Natural killer cell (primary cell): ENCODE data around the gene CAPZA2. TPM values are rescaled to one million over a fixed set of nuclear protein-coding genes. Genes with fewer than 3 reads are reported as not detected.

ENCODE experiments used
- ATAC-seq, 3 donors: fragments of 150-1000 bp in 2 of 3; fragments of 200-7000 bp in 1 of 3; cut with Tn5 transposase; 1 replicate in 1 of 3; 2 replicates in 2 of 3; pipeline ENCODE4 v1.10.0; 2021; ENCODE audit warnings: mild to moderate bottlenecking in 2 of 3, moderate library complexity in 2 of 3
- DNase-seq, 2 donors: peaks; one replicate each; pipeline versions ENCODE4 v3.0.0 to v3.0.0-alpha.2; 2013 to 2021; ENCODE audit warnings: mixed read lengths in 1 of 2
- H3K27ac ChIP-seq: one replicate; pipeline ENCODE4 v1.5.1; 2013; ENCODE audit warnings: mild to moderate bottlenecking, low read length
- H3K27me3 ChIP-seq: one replicate; pipeline ENCODE4 v1.6.1; 2013; ENCODE audit warnings: low read length; ENCODE audit not compliant: control insufficient read depth, insufficient read depth
- H3K36me3 ChIP-seq: one replicate; pipeline ENCODE4 v1.6.1; 2013; ENCODE audit warnings: low read length; ENCODE audit not compliant: control insufficient read depth, insufficient read depth
- H3K4me1 ChIP-seq: one replicate; pipeline ENCODE4 v1.6.1; 2013; ENCODE audit warnings: low read length; ENCODE audit not compliant: control insufficient read depth, insufficient read depth
- H3K4me3 ChIP-seq: one replicate; pipeline ENCODE4 v1.5.1; 2013; ENCODE audit warnings: low read length
- H3K9me3 ChIP-seq: one replicate; pipeline ENCODE4 v1.6.1; 2013; ENCODE audit warnings: low read length; ENCODE audit not compliant: control insufficient read depth, insufficient read depth
- H3K27ac Mint-ChIP-seq, 2 donors: one replicate each; pipeline ENCODE4 v1.8.0; 2022; ENCODE audit warnings: mild to moderate bottlenecking in 2 of 2, mixed read lengths in 2 of 2, moderate library complexity in 1 of 2
- H3K27me3 Mint-ChIP-seq, 2 donors: one replicate each; pipeline ENCODE4 v1.8.0; 2022; ENCODE audit warnings: low read depth in 2 of 2, mixed read lengths in 2 of 2
- H3K36me3 Mint-ChIP-seq: one replicate; pipeline ENCODE4 v1.8.0; 2022; ENCODE audit warnings: mixed read lengths
- H3K4me1 Mint-ChIP-seq, 2 donors: one replicate each; pipeline ENCODE4 v1.8.0; 2022; ENCODE audit warnings: mixed read lengths in 2 of 2
- H3K4me3 Mint-ChIP-seq: one replicate; pipeline ENCODE4 v1.8.0; 2022; ENCODE audit warnings: mild to moderate bottlenecking, moderate library complexity, mixed read lengths
- H3K9me3 Mint-ChIP-seq, 2 donors: one replicate each; pipeline ENCODE4 v1.8.0; 2022; ENCODE audit warnings: mixed read lengths in 2 of 2
- WGBS: methylation state at CpG from one replicate; pipeline ENCODE4 v1.1.7; 2013; ENCODE audit warnings: missing lambda C conversion rate; ENCODE audit not compliant: insufficient coverage; 5-methylcytosine and 5-hydroxymethylcytosine counted together
- intact Hi-C: fragments of 100-400 bp; cut with micrococcal nuclease; formaldehyde crosslinking; loops from one replicate; pipeline ENCODE4 v1.14.2; 2022
- total RNA-seq, 4 donors: library from RNA; stranded (reverse); fragments of 120-200 nt in 1 of 4; gene quantifications; one replicate each; pipeline versions ENCODE4 v1.2.3 to v1.2.4, GENCODE V29; 2013 to 2022
- TF ChIP-seq, protein P1 (sequence below): fragments of 200-600 bp; IDR thresholded peaks from one replicate; pipeline ENCODE4 v1.8.0; 2022; ENCODE audit warnings: antibody characterized with exemption

Gene CAPZA2
- total RNA-seq, 3 donors from 2014 or later (not counting 1 experiment from before 2014, with no cell fraction given) = 97.0 to 135 (median 131) TPM

DNA sequence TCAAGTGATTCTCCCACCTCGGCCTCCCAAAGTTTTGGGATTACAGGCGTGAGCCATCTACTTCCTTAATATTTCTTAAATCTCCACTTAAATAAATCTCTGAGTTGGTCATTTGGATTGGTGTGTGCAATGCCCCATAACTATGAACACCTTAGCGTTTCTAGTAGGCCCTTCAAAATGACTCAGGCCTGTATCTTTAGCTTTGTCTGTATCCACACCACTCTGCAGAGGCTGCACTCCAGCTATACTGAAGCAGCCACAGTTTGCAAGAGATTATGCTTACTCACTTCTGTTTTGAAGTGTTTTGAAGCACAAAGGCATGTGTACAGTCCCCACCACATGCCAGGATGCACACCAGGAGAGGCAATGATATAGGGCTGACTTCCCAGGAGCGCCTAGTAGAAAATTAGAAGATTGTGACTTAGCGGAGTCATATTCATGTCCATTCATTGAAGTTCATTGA is 88.5 kb downstream of the CAPZA2 start:
- no peak overlapping the region for H3K27ac Mint-ChIP-seq

GRCh38 chr7:116951366-116952292 is 89.2 kb downstream of the CAPZA2 start:
- H3K4me3 Mint-ChIP-seq = peak overlapping the region; percentile 85
- TF ChIP-seq, protein P1, sequence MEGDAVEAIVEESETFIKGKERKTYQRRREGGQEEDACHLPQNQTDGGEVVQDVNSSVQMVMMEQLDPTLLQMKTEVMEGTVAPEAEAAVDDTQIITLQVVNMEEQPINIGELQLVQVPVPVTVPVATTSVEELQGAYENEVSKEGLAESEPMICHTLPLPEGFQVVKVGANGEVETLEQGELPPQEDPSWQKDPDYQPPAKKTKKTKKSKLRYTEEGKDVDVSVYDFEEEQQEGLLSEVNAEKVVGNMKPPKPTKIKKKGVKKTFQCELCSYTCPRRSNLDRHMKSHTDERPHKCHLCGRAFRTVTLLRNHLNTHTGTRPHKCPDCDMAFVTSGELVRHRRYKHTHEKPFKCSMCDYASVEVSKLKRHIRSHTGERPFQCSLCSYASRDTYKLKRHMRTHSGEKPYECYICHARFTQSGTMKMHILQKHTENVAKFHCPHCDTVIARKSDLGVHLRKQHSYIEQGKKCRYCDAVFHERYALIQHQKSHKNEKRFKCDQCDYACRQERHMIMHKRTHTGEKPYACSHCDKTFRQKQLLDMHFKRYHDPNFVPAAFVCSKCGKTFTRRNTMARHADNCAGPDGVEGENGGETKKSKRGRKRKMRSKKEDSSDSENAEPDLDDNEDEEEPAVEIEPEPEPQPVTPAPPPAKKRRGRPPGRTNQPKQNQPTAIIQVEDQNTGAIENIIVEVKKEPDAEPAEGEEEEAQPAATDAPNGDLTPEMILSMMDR = no peak

More for the DNA sequence above, 88.5 kb downstream of the CAPZA2 start:
- peaks cover 11% of the 10 kb centered on the region for H3K4me1 ChIP-seq
- TF ChIP-seq, protein P1 = no peak
- Mint-ChIP-seq H3K9me3 (no peaks in the 10 kb centered on the region), H3K27me3 (peaks cover 7% of the 10 kb centered on the region in 2 donors), H3K4me1 (peaks cover 20 to 21% of the 10 kb centered on the region in 2 donors), H3K36me3 (no peaks in the 10 kb centered on the region), H3K4me3 (no peak overlapping the region)
- no peak overlapping the region for H3K27ac ChIP-seq
- WGBS = 90% methylated on average over 5 of the region's 5 CpGs
- intact Hi-C loops = no loop called here
- no peaks in the 10 kb centered on the region for H3K27me3 ChIP-seq
- no peaks in the 10 kb centered on the region for H3K36me3 ChIP-seq
- H3K4me3 ChIP-seq = no peak overlapping the region
- ATAC-seq (no peak), DNase-seq (no peak)
- H3K9me3 ChIP-seq = no peaks in the 10 kb centered on the region

DNA sequence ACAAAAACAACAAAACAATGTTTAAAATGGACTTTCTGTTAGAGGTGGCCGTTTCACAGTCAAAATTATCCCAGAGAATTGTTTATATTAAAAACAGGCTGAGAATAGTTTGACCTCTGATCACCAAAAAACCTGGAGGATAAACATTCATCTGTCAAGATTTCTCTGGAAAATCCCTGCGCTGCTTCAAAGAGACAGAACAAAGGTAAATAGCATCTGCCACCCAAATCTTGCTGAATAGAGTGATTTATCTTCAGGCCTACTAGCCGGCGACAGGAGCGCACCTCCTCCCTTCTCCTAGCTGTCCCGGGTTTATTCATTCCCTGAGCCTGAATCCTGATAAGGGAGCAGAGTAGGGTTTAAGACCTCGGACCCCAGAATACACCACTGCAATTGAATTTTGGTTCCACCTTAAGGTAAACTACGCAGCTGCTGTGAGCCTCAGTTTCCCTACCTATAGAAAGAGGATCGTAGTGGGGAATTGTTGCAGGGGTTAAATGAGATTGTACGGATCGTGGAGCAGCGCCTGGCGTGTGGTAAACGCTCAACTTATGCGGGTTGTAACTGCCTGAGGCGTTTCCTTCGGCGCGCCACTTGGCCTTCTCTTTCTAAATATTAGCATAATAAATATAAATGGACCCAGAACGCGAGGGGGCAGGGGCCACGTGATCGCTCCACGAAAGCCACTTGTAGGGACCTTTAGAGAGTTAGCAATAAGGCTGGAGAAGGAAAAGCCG is 90.4 kb downstream of the CAPZA2 start:
- Mint-ChIP-seq H3K27me3 (peaks cover 7% of the 10 kb centered on the region in 2 donors), H3K27ac (peak overlapping the region; percentile 81 to 84), H3K9me3 (no peaks in the 10 kb centered on the region), H3K36me3 (no peaks in the 10 kb centered on the region), H3K4me3 (peak overlapping the region; percentile 85), H3K4me1 (peaks cover 21% of the 10 kb centered on the region in 2 donors)
- DNase-seq (no peak), ATAC-seq (no peak)
- intact Hi-C loops = loop anchor here (2.0 kb wide), 2 partner anchors 22 to 90 kb away; partner anchors contain the start of gene CAPZA2
- Histone ChIP-seq H3K4me1 (peaks cover 11% of the 10 kb centered on the region), H3K27me3 (no peaks in the 10 kb centered on the region), H3K9me3 (no peaks in the 10 kb centered on the region), H3K27ac (peak overlapping the region; percentile 81), H3K36me3 (no peaks in the 10 kb centered on the region), H3K4me3 (peak overlapping the region; percentile 80)
- WGBS = 11% methylated on average over 23 of the region's 25 CpGs
- TF ChIP-seq, protein P1 = no peak

More at GRCh38 chr7:116951366-116952292, 89.2 kb downstream of the CAPZA2 start:
- DNase-seq = no peak
- intact Hi-C loops = loop anchor here (2.0 kb wide), 2 partner anchors 21 to 89 kb away; partner anchors contain the start of gene CAPZA2
- no peak overlapping the region for H3K4me3 ChIP-seq
- H3K27ac ChIP-seq = no peak overlapping the region
- H3K27me3 ChIP-seq = no peaks in the 10 kb centered on the region
- H3K36me3 Mint-ChIP-seq = no peaks in the 10 kb centered on the region
- H3K4me1 ChIP-seq = peaks cover 11% of the 10 kb centered on the region
- WGBS = 98% methylated on average over 17 of the region's 17 CpGs
- no peaks in the 10 kb centered on the region for H3K9me3 Mint-ChIP-seq
- H3K27me3 Mint-ChIP-seq = peaks cover 7% of the 10 kb centered on the region in 2 donors
- no peaks in the 10 kb centered on the region for H3K36me3 ChIP-seq
- H3K4me1 Mint-ChIP-seq = peaks cover 21% of the 10 kb centered on the region in 2 donors
- no peak overlapping the region for H3K27ac Mint-ChIP-seq
- ATAC-seq = no peak
- no peaks in the 10 kb centered on the region for H3K9me3 ChIP-seq
